Activated T-helper 1 cell treated with anti-CD3 and anti-CD28 coated beads, Interleukin-12 subunit alpha, Interleukin-12 subunit beta, Interleukin-2, Interleukin-4 antibody, amounts not matched to agents 30 ng/mL and 10 ng/mL and 1 ng/mL, durations not matched to agents 14 hours and 24 hours and 36 hours (primary cell): ENCODE data around the gene GRIN2A. TPM values are rescaled to one million over a fixed set of nuclear protein-coding genes. Genes with fewer than 3 reads are reported as not detected.

Source experiments
- DNase-seq: peaks from one replicate; pipeline ENCODE4 v3.0.0; 2021; ENCODE audit warnings: low spot score
- H3K27ac Mint-ChIP-seq: one replicate; pipeline ENCODE4 v1.8.0; 2021; ENCODE audit warnings: mild to moderate bottlenecking, mixed read lengths
- H3K27me3 Mint-ChIP-seq: one replicate; pipeline ENCODE4 v1.8.0; 2022; ENCODE audit warnings: mild to moderate bottlenecking, moderate library complexity, mixed read lengths; ENCODE audit not compliant: insufficient read depth
- H3K36me3 Mint-ChIP-seq: one replicate; pipeline ENCODE4 v1.8.0; 2021; ENCODE audit warnings: low read depth, mixed read lengths
- H3K4me1 Mint-ChIP-seq: one replicate; pipeline ENCODE4 v1.8.0; 2021; ENCODE audit warnings: low read depth, mixed read lengths
- H3K4me3 Mint-ChIP-seq: one replicate; pipeline ENCODE4 v1.8.0; 2021; ENCODE audit warnings: mild to moderate bottlenecking, moderate library complexity, mixed read lengths
- H3K9me3 Mint-ChIP-seq: one replicate; pipeline ENCODE4 v1.8.0; 2021; ENCODE audit warnings: mixed read lengths
- intact Hi-C: fragments of 100-400 bp; cut with micrococcal nuclease; formaldehyde crosslinking; loops from one replicate; pipeline ENCODE4 v1.15.1; 2024
- total RNA-seq: library from RNA; stranded (reverse); gene quantifications from 2 replicates; pipeline ENCODE4 v1.2.3, GENCODE V29; 2022

The GRIN2A gene
- total RNA-seq, 1 donor from 2014 or later: not detected

DNA sequence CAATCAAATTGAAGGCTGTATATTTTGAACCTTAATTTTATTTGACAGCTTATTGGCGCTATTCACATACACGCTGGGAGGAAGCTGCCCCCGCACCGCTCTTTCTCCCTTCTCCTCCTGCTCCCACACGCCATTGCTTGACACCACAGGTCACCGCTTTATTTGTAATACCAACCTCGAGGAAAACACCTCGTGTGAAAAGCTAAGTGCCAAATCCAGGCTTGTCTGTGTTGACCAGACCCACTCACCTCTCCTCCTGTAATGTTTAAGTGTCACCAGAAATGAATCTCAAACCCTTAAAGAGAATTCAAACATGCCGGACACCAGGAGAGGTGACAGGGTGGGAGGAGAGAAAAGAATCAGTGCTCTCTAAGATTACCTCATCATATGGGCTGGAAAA lies 331.4 kb downstream of the GRIN2A start:
- no peak overlapping the region for H3K27ac Mint-ChIP-seq
- H3K9me3 Mint-ChIP-seq: peaks cover 3% of the 10 kb centered on the region
- DNase-seq: no peak
- no peak overlapping the region for H3K4me3 Mint-ChIP-seq
- no peaks in the 10 kb centered on the region for H3K4me1 Mint-ChIP-seq
- intact Hi-C loops: no loop called here
- H3K36me3 Mint-ChIP-seq: no peaks in the 10 kb centered on the region
- H3K27me3 Mint-ChIP-seq: no peaks in the 10 kb centered on the region

DNA sequence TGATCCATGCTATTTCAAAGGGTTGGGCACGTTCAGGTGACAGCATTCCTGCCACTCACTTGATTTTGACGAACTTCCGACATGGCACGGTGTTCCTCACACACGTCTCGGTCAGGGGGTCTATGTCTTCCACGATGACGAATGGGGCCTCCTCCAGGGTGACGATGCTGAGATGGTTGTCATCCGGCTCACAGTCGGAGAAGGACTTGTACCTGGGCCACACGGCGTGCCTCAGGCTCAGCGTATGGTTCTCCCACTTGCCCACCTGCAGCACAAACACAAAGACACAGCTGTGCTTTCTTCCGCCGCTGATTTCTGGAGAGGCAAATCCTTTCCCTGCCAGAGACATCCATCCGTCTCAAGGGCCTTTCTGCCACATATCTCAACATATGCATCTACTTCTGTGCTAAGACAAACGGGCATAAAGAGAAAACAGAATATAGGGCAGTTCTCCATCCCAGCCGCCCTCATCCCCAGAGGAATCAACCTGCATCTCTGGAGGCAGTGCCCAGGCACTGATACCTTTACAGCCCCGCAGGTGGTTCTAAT lies 332.5 kb downstream of the GRIN2A start:
- Mint-ChIP-seq H3K9me3 (peaks cover 3% of the 10 kb centered on the region), H3K4me1 (no peaks in the 10 kb centered on the region), H3K36me3 (no peaks in the 10 kb centered on the region), H3K27ac (no peak overlapping the region), H3K4me3 (no peak overlapping the region), H3K27me3 (no peaks in the 10 kb centered on the region)
- intact Hi-C loops: no loop called here
- DNase-seq: no peak

DNA sequence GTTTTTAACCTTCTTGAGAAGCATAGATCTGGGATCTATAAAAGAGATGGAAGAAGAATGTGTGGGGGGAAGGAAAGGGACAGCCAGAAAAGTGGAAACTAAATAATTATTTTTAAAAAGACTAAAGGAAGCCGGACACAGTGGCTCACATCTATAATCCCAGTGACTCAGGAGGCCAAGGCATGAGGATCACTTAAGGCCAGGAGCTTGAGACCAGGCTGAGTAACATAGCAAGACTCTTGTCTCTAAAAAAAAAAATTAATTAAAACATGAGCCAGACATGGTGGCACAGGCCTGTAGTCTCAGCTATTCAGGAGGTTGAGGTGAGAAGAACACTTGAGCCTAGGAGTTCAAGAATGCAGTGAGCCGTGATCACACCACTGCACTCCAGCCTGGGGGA lies 335.1 kb downstream of the GRIN2A start:
- DNase-seq: no peak
- intact Hi-C loops: no loop called here
- peaks cover 3% of the 10 kb centered on the region for H3K9me3 Mint-ChIP-seq

DNA sequence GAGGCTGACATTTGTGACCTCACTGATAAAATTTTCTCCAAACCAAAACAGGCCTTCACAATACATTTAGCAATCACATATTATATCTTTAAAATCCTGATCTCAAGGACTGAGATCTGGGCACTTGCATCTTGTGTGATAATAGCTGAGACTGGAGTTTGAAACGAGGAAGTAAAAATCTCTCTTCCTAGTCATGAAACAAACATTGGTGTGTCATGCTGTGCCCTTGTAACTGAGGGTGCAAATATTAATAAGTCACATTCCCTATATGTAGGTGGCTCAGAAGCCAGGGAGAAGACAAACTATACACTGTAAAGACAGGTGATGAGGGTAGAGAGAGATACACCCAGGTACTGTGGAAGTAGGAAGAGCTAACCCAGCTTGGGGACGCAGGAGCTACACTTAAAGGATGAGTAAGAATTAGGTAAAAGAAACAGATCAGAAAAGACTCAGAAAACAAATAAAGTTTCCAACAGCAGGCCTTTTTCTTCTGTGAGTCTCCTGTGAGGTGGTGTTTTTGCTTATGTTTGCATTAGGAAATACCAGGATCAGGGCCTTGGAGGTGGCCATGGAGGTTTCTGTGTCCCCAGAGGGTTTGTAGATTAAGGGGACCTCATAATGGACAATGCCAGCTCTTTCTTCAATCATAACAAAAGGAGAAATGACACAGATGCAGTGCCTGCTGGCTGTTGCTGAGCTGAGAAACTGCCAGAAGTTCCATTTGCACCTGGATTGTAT lies 335.7 kb downstream of the GRIN2A start:
- intact Hi-C loops: no loop called here
- H3K4me3 Mint-ChIP-seq: no peak overlapping the region
- H3K36me3 Mint-ChIP-seq: no peaks in the 10 kb centered on the region
- DNase-seq: no peak
- peaks cover 3% of the 10 kb centered on the region for H3K9me3 Mint-ChIP-seq
- no peaks in the 10 kb centered on the region for H3K27me3 Mint-ChIP-seq
- no peaks in the 10 kb centered on the region for H3K4me1 Mint-ChIP-seq
- no peak overlapping the region for H3K27ac Mint-ChIP-seq

More for the DNA sequence above, 335.1 kb downstream of the GRIN2A start:
- H3K4me1 Mint-ChIP-seq: no peaks in the 10 kb centered on the region
- no peaks in the 10 kb centered on the region for H3K27me3 Mint-ChIP-seq
- H3K36me3 Mint-ChIP-seq: no peaks in the 10 kb centered on the region
- H3K4me3 Mint-ChIP-seq: no peak overlapping the region
- no peak overlapping the region for H3K27ac Mint-ChIP-seq

DNA sequence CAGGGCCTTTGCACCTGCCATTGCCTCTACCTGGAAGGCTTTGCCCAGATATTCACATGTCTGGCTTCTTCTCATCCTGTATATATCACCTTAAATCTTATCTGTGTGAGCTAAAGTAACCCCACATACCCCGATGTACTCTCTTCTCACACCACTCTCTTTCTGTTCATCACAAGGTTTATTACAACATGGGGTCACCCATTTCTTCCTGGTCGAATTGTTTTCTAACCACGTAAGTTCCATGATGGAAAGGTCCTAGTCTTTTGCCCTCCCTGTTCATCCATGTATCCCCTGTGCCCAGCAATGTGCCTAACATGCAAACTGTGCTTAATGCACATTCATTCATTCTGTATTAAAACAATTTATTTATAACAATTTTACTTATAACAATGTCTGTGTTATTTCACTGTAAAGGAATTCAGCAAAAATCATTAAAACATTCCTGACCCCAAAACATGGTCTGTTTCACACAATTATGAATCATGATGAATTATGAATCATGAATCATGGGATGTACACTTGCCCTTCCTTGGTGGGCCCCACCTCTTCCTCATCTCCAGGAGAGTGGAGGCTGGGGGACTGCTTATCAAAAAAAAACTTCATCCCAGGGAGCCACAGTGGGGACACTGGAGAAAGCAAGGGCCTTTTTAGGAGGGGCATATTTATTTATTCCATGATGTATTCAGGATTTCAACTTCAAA lies 336.4 kb downstream of the GRIN2A start:
- no peaks in the 10 kb centered on the region for H3K27me3 Mint-ChIP-seq
- intact Hi-C loops: no loop called here
- no peak for DNase-seq
- H3K4me3 Mint-ChIP-seq: no peak overlapping the region
- no peaks in the 10 kb centered on the region for H3K36me3 Mint-ChIP-seq
- H3K27ac Mint-ChIP-seq: no peak overlapping the region
- peaks cover 3% of the 10 kb centered on the region for H3K9me3 Mint-ChIP-seq
- H3K4me1 Mint-ChIP-seq: no peaks in the 10 kb centered on the region

DNA sequence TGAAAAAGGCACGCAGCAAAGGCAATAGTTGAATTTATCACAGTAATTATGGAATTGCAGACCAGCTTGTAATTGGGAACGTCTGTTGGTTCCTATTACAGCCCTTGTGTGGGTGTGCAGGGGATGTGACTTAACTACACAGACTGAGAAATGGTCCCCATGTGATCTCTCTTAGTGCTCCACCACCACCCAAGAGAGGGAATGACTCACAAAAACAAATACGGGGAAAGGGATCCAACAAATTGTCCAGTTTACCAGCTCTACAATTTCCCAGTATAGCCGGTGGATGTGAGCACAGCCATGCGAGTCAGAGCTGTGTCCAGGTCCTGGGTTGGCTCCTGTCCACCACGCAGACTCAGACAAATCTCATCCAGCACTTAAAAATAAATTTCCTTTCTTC lies 337.9 kb downstream of the GRIN2A start:
- no peaks in the 10 kb centered on the region for H3K9me3 Mint-ChIP-seq
- H3K27me3 Mint-ChIP-seq: no peaks in the 10 kb centered on the region
- no peak overlapping the region for H3K4me3 Mint-ChIP-seq
- intact Hi-C loops: no loop called here
- H3K4me1 Mint-ChIP-seq: no peaks in the 10 kb centered on the region
- no peaks in the 10 kb centered on the region for H3K36me3 Mint-ChIP-seq
- DNase-seq: no peak
- no peak overlapping the region for H3K27ac Mint-ChIP-seq

DNA sequence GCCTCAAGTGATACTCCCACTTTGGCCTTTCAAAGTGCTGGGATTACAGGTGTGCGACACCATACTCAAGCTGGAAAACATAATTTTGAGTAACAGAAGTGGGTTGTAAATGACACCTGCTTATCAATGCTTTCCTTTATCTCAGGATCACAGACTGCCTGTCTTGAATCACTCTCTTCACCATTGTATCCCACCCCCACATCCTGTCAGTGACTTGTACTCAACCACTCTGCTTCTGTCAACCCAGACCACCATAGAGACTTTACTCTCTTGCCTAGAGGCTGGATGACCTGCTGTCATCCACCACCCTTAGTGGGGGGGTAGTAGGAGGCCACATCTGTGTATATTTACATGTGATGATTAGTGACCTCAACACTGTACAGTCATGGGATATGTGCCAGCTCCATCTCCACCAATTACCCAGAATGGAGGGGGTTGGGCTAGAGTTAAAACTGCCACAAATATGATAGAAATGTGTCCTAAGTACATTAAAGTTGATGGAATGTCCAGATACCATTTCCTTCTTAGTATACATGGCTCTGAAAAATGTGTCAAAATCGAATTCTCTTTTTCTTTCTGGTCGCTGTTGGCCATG lies 338.7 kb downstream of the GRIN2A start:
- Mint-ChIP-seq H3K27me3 (no peaks in the 10 kb centered on the region), H3K9me3 (no peaks in the 10 kb centered on the region), H3K4me3 (no peak overlapping the region), H3K4me1 (no peaks in the 10 kb centered on the region), H3K27ac (no peak overlapping the region), H3K36me3 (no peaks in the 10 kb centered on the region)
- intact Hi-C loops: no loop called here
- DNase-seq: no peak

DNA sequence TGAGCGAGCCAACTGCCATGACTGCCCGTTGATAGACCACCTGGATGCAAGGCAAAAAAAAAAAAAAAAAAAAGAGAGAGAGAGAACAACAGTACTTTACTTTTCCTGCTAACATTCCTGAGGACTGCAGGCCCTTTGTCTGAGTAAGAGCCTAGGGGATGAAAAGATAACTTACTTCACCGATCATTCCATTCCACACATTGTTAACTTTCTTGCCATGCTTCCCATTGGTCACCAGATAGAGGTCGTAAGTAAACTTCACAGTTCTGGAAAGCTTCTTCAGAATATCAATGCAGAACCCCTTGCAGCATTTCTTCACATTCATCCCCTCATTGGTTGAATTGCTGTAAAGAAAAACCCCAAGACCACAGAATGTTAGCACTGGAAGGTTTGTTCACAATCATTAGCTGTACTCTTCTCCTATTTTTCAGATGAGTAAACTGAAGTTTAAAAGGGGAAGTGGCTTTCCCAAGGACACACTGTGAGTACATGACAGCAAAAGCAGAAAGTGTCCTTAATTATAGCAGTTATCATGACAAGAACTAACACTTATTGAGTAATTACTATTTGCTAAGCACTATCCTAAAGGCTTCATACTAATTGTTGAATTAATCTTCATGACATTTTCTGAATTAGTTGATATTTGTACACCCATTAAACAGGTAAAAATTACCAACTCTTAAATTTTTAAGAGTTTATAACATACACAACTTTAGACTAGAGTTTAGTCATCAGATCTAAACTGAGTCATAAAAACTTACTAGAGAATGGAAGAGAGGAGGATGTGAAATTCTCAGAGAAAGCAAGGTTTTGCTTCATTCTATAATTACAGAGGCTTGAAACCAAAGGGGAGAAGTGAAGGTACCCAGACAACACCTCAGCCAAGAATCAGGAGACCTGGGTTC lies 341.2 kb downstream of the GRIN2A start:
- H3K9me3 Mint-ChIP-seq: peaks cover 7% of the 10 kb centered on the region
- H3K4me1 Mint-ChIP-seq: no peaks in the 10 kb centered on the region
- DNase-seq: no peak
- no peaks in the 10 kb centered on the region for H3K36me3 Mint-ChIP-seq
- H3K27me3 Mint-ChIP-seq: no peaks in the 10 kb centered on the region
- no peak overlapping the region for H3K27ac Mint-ChIP-seq
- intact Hi-C loops: no loop called here
- H3K4me3 Mint-ChIP-seq: no peak overlapping the region

DNA sequence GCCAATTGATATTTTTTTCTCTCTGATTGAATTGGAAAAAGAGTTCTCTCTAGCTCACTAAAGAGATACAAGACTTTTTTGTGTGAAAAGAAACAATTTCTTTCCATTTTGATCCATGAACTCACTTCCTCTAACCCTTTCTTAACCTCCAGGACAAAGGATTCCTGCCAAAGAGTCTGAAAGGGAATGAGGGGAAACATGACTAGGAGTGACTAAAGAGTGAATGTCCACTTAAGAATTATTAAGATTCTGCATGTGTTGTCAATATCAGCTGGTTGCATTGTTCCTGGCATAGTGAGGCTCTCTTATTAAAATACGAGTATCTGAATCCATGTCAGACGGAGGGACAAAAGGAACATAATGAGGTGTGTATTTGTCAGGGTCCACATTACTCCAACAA lies 344.7 kb downstream of the GRIN2A start:
- Mint-ChIP-seq H3K36me3 (no peaks in the 10 kb centered on the region), H3K27ac (no peak overlapping the region), H3K27me3 (no peaks in the 10 kb centered on the region), H3K9me3 (peaks cover 7% of the 10 kb centered on the region), H3K4me3 (no peak overlapping the region), H3K4me1 (no peaks in the 10 kb centered on the region)
- intact Hi-C loops: no loop called here
- DNase-seq: no peak

DNA sequence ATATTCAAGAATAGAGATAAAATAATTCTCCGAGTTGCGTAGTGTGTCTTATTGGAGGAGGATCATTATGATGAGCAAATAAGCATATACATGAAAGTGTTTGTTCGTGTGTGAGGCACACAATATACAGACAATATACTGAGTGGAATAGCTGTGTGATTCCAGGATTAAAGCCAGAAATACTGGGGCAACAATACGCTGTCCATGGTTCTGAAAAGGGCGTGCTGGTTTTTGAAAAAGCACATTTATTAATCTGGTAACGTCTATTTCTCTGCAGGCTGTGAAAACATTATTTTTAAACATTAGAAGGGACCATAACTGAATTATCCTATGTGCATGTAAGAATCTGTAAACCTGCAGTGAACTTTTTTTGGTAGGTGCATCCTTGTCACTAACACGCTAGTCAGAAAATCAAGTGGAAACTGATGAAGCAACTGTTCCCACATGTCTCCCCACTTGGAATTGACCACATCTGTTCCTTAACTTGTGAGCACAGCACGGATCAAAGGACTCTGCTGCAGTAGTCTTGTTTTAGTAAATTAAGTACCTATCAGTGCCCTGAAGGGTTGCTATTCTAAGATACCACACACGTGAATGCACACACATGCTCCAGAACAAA lies 346.0 kb downstream of the GRIN2A start:
- no peaks in the 10 kb centered on the region for H3K36me3 Mint-ChIP-seq
- no peaks in the 10 kb centered on the region for H3K27me3 Mint-ChIP-seq
- no peak for DNase-seq
- no peaks in the 10 kb centered on the region for H3K4me1 Mint-ChIP-seq
- no peak overlapping the region for H3K4me3 Mint-ChIP-seq
- peaks cover 7% of the 10 kb centered on the region for H3K9me3 Mint-ChIP-seq
- H3K27ac Mint-ChIP-seq: no peak overlapping the region
- intact Hi-C loops: no loop called here

DNA sequence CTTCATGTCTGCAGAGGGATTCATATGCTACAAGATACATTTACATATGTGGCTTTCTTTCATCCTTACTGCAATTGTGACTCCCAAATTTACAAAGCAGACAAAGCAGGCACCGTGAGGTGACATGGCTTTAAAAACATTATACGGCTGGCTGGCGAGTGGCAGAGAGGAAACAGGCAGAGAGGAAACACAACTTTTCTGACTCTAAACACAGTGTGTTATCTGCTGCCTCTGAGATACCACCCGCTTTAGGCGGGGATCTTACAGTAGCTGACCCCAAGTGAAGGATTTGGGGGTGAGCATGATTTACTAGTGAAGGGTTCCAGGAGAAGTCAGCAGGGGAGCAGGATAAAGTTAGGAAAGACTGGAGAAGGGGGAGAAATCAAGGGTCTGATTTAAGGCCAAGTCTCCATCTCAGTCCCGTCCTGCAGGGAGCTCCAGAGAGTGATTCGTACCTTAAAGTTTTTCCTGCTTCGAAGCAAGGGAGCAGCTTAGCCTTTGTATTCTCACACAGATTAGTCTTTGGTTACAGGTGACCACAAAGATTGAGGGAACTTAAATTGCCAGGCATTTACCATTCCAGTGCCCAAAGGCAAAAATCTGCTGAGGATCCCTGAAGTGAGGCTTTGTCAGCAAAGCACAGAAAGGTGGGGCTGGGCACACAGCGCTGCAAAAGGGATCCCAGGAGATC lies 355.0 kb downstream of the GRIN2A start:
- Mint-ChIP-seq H3K27ac (no peak overlapping the region), H3K36me3 (no peaks in the 10 kb centered on the region), H3K4me3 (no peak overlapping the region), H3K4me1 (no peaks in the 10 kb centered on the region), H3K9me3 (peaks cover 4% of the 10 kb centered on the region), H3K27me3 (no peaks in the 10 kb centered on the region)
- intact Hi-C loops: no loop called here
- DNase-seq: no peak

DNA sequence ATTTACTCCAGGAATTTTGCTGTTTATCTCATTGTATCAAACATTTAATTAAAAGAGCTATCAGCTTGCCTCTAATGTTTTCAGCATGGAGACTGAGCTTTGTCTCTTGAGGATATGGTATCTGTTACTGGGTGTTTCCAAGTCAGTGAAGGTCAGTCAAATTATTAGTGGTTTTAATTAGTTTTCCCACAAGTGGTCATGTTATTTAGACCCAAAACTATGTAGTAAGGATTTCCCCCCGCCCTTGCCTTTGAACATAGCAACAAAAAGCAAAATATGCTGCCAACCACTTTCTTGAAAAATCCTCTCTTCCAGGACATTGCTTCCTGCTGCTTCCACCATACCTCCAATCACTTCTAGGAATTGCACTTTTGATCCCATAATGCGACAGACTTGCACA lies 355.6 kb downstream of the GRIN2A start:
- Mint-ChIP-seq H3K9me3 (peaks cover 4% of the 10 kb centered on the region), H3K27ac (no peak overlapping the region), H3K27me3 (no peaks in the 10 kb centered on the region), H3K36me3 (no peaks in the 10 kb centered on the region), H3K4me3 (no peak overlapping the region), H3K4me1 (no peaks in the 10 kb centered on the region)
- DNase-seq: no peak
- intact Hi-C loops: no loop called here
